ENCODE results near the gene OLFM4.

Gene OLFM4

GRCh38 chr13:53045189-53045588 is 16.6 kb downstream of the OLFM4 start:
- no peak overlapping the region for H3K4me3 ChIP-seq (ENCODE audit: low read depth, low read length)
- no peak overlapping the region for H3K27ac ChIP-seq
- no peaks in the 10 kb centered on the region for H3K27me3 ChIP-seq (replicated peaks)
- no peak for DNase-seq
- in situ Hi-C loops (cut with HindIII; ENCODE audit: low pct_ligation_motif_present, low sequenced_read_pairs) = no loop called here
- H3K36me3 ChIP-seq (replicated peaks) = no peaks in the 10 kb centered on the region
- TF ChIP-seq CTCF (IDR thresholded peaks at IDR 0.05; ENCODE audit: low read depth, low read length, missing control alignments) = no peak

- H3K27me3 ChIP-seq (replicated peaks) = no peaks in the 10 kb centered on the region
- no peak overlapping the region for H3K4me3 ChIP-seq (ENCODE audit: low read depth, low read length)
- no peak for TF ChIP-seq CTCF (IDR thresholded peaks at IDR 0.05; ENCODE audit: low read depth, low read length, missing control alignments)
- in situ Hi-C loops (cut with HindIII; ENCODE audit: low pct_ligation_motif_present, low sequenced_read_pairs) = no loop called here
- H3K27ac ChIP-seq = no peak overlapping the region
- no peaks in the 10 kb centered on the region for H3K36me3 ChIP-seq (replicated peaks)
- no peak for DNase-seq
These were observed 20.3 kb downstream of the OLFM4 start for GRCh38 chr13:53048880-53049279.

GRCh38 chr13:53050151-53050550 is 21.5 kb downstream of the OLFM4 start:
- in situ Hi-C loops (cut with HindIII; ENCODE audit: low pct_ligation_motif_present, low sequenced_read_pairs) = no loop called here
- Histone ChIP-seq H3K27ac (no peak overlapping the region), H3K36me3 (replicated peaks) (no peaks in the 10 kb centered on the region), H3K4me3 (ENCODE audit: low read depth, low read length) (no peak overlapping the region), H3K27me3 (replicated peaks) (no peaks in the 10 kb centered on the region)
- DNase-seq = no peak
- no peak for TF ChIP-seq CTCF (IDR thresholded peaks at IDR 0.05; ENCODE audit: low read depth, low read length, missing control alignments)

- in situ Hi-C loops (cut with HindIII; ENCODE audit: low pct_ligation_motif_present, low sequenced_read_pairs) = no loop called here
- no peak overlapping the region for H3K27ac ChIP-seq
- no peaks in the 10 kb centered on the region for H3K36me3 ChIP-seq (replicated peaks)
- TF ChIP-seq CTCF (IDR thresholded peaks at IDR 0.05; ENCODE audit: low read depth, low read length, missing control alignments) = no peak
- DNase-seq = no peak
- H3K27me3 ChIP-seq (replicated peaks) = no peaks in the 10 kb centered on the region
- H3K4me3 ChIP-seq (ENCODE audit: low read depth, low read length) = no peak overlapping the region
These were observed 24.1 kb downstream of the OLFM4 start for GRCh38 chr13:53052675-53053074.

GRCh38 chr13:53054569-53054968 is 26.0 kb downstream of the OLFM4 start:
- in situ Hi-C loops (cut with HindIII; ENCODE audit: low pct_ligation_motif_present, low sequenced_read_pairs) = no loop called here
- H3K36me3 ChIP-seq (replicated peaks) = no peaks in the 10 kb centered on the region
- no peak for DNase-seq
- H3K27me3 ChIP-seq (replicated peaks) = no peaks in the 10 kb centered on the region
- H3K4me3 ChIP-seq (ENCODE audit: low read depth, low read length) = no peak overlapping the region
- TF ChIP-seq CTCF (IDR thresholded peaks at IDR 0.05; ENCODE audit: low read depth, low read length, missing control alignments) = no peak
- no peak overlapping the region for H3K27ac ChIP-seq

- no peak for DNase-seq
- Histone ChIP-seq H3K36me3 (replicated peaks) (no peaks in the 10 kb centered on the region), H3K27me3 (replicated peaks) (no peaks in the 10 kb centered on the region), H3K27ac (no peak overlapping the region), H3K4me3 (ENCODE audit: low read depth, low read length) (no peak overlapping the region)
- no peak for TF ChIP-seq CTCF (IDR thresholded peaks at IDR 0.05; ENCODE audit: low read depth, low read length, missing control alignments)
- in situ Hi-C loops (cut with HindIII; ENCODE audit: low pct_ligation_motif_present, low sequenced_read_pairs) = no loop called here
These were observed 29.6 kb downstream of the OLFM4 start for GRCh38 chr13:53058065-53058679.
